Measurements from ENCODE around the gene EFHD2.

DNA sequence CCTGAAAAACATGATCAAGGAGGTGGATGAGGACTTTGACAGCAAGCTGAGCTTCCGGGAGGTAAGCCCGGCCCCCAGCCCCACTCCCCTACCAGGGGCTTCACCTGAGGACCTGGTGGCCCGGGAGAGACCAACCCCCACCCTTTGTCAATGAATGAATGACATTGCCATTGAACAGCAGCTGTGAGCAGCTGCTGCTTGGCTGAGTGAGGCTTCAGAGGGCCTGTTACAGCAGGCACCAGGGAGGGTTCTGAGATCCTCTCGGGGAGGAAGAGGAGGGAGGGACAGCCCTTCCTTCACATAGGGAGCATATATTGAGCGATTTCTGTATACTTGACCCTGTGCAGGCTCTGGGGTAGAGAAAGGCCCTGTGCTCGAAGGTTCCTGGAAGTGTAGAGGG, 16.3 kb downstream of the EFHD2 start:
- no peak for TF ChIP-seq GABPA (IDR thresholded peaks at IDR 0.05; ENCODE audit: low read depth)
- no peak for TF ChIP-seq REST (IDR thresholded peaks at IDR 0.05; ENCODE audit: insufficient replicate concordance, low read depth)
- TF ChIP-seq POLR2AphosphoS5 (IDR thresholded peaks at IDR 0.05; ENCODE audit: low read depth): no peak
- no peak for TF ChIP-seq CTCF (IDR thresholded peaks at IDR 0.05; ENCODE audit: insufficient read depth, low read length)
- TF ChIP-seq SPI1 (IDR thresholded peaks at IDR 0.05; ENCODE audit: borderline replicate concordance, low read depth): no peak

Data from HL-60 (cell line).